Prostate gland (tissue), 2 donors: ENCODE results near the gene ELMO1.

Source experiments
- POLR2A ChIP-seq: fragments of 450-650 bp; IDR thresholded peaks from one replicate; pipeline ENCODE4 v1.6.1; 2016; ENCODE audit warnings: antibody characterized with exemption, mild to moderate bottlenecking
- POLR2AphosphoS5 ChIP-seq: sonication (generic); formaldehyde crosslinking; IDR thresholded peaks from one replicate; pipeline ENCODE4 v1.6.1; 2017; ENCODE audit warnings: antibody characterized with exemption
- TF ChIP-seq, protein P1 (sequence below), 4 experiments: fragments of 200-600 bp in 2 of 4; fragments of 450-650 bp in 2 of 4; sonication (generic) in 2 of 4; IDR thresholded peaks; 1 replicate in 3 of 4; 2 replicates in 1 of 4; pipeline ENCODE4 v1.5.1; 2016 to 2019; ENCODE audit warnings: antibody characterized with exemption in 4 of 4, mild to moderate bottlenecking in 2 of 4, moderate library complexity in 2 of 4

DNA sequence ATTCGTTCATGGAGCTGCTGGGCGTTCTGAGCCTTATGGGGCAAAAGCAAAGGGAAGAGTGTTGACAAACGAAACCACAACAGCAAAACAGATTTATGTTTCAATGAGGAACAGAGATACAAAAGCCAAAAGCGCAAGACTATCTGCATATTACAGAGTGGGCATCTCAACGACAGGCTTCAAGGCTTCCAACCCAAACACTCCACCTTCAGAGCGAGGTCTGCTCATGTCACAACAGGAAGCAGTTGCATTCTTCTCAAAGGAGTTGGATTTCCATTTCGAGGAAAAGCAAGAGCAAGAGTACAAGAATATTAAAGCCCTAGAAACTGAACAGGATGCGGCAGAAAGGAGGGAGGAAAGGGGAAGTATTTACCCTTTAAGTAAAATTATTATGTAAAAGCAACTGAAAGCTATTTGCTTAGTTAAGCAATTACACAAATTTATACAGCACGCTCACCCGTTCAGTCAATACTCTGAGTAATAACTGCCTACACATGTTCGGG is 189.3 kb downstream of the ELMO1 start:
- TF ChIP-seq, protein P1, sequence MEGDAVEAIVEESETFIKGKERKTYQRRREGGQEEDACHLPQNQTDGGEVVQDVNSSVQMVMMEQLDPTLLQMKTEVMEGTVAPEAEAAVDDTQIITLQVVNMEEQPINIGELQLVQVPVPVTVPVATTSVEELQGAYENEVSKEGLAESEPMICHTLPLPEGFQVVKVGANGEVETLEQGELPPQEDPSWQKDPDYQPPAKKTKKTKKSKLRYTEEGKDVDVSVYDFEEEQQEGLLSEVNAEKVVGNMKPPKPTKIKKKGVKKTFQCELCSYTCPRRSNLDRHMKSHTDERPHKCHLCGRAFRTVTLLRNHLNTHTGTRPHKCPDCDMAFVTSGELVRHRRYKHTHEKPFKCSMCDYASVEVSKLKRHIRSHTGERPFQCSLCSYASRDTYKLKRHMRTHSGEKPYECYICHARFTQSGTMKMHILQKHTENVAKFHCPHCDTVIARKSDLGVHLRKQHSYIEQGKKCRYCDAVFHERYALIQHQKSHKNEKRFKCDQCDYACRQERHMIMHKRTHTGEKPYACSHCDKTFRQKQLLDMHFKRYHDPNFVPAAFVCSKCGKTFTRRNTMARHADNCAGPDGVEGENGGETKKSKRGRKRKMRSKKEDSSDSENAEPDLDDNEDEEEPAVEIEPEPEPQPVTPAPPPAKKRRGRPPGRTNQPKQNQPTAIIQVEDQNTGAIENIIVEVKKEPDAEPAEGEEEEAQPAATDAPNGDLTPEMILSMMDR (IDR thresholded peaks at IDR 0.05): no peak
- TF ChIP-seq POLR2AphosphoS5: no peak
- TF ChIP-seq POLR2A: no peak
